ENCODE measurements around the gene ERN2. TPM values are rescaled to one million over a fixed set of nuclear protein-coding genes. Genes with fewer than 3 reads are reported as not detected.
A peak's percentile ranks its signal among the peaks of the same experiment; 100 is the strongest.

The ERN2 gene
- total RNA-seq, 1 experiment from 2014 or later, result 3.3 TPM

GRCh38 chr16:23691483-23692189 lies 21.4 kb downstream of the ERN2 start:
- in situ Hi-C loops (cut with HindIII; ENCODE audit: low sequenced_read_pairs), result no loop called here
- no peak for DNase-seq (ENCODE audit: low spot score)

GRCh38 chr16:23690771-23691482 lies 22.1 kb downstream of the ERN2 start:
- DNase-seq (ENCODE audit: low spot score), result no peak
- in situ Hi-C loops (cut with HindIII; ENCODE audit: low sequenced_read_pairs), result no loop called here

GRCh38 chr16:23689442-23690187 lies 23.4 kb downstream of the ERN2 start:
- in situ Hi-C loops (cut with HindIII; ENCODE audit: low sequenced_read_pairs), result no loop called here

GRCh38 chr16:23687034-23687808 lies 25.8 kb downstream of the ERN2 start:
- in situ Hi-C loops (cut with HindIII; ENCODE audit: low sequenced_read_pairs), result no loop called here
- no peak for DNase-seq (ENCODE audit: low spot score)

More at GRCh38 chr16:23689442-23690187, 23.4 kb downstream of the ERN2 start:
- DNase-seq (ENCODE audit: low spot score), result no peak

GRCh38 chr16:23683487-23683886 lies 29.5 kb downstream of the ERN2 start:
- in situ Hi-C loops (cut with HindIII; ENCODE audit: low sequenced_read_pairs), result no loop called here

GRCh38 chr16:23682181-23682580 lies 30.8 kb downstream of the ERN2 start:
- DNase-seq (ENCODE audit: low spot score), result no peak
- in situ Hi-C loops (cut with HindIII; ENCODE audit: low sequenced_read_pairs), result no loop called here

More at GRCh38 chr16:23683487-23683886, 29.5 kb downstream of the ERN2 start:
- DNase-seq (ENCODE audit: low spot score), result no peak

- no peak for DNase-seq (ENCODE audit: low spot score)
- in situ Hi-C loops (cut with HindIII; ENCODE audit: low sequenced_read_pairs), result no loop called here
These were observed 33.1 kb downstream of the ERN2 start for GRCh38 chr16:23679986-23680336.

GRCh38 chr16:23679274-23679985 lies 33.6 kb downstream of the ERN2 start:
- no peak for DNase-seq (ENCODE audit: low spot score)
- in situ Hi-C loops (cut with HindIII; ENCODE audit: low sequenced_read_pairs), result no loop called here

- peak; percentile 79 for DNase-seq (ENCODE audit: low spot score)
- in situ Hi-C loops (cut with HindIII; ENCODE audit: low sequenced_read_pairs), result no loop called here
These were observed 34.4 kb downstream of the ERN2 start, which contains the start of gene PLK1 for GRCh38 chr16:23678430-23679273. PLK1 (plus strand) TSS chr16:23678889; CDS start chr16:23678933, 44 bp downstream.

GRCh38 chr16:23676924-23677480 lies 36.0 kb downstream of the ERN2 start:
- in situ Hi-C loops (cut with HindIII; ENCODE audit: low sequenced_read_pairs), result no loop called here
- no peak for DNase-seq (ENCODE audit: low spot score)

- no peak for DNase-seq (ENCODE audit: low spot score)
- in situ Hi-C loops (cut with HindIII; ENCODE audit: low sequenced_read_pairs), result no loop called here
These were observed 38.9 kb downstream of the ERN2 start for GRCh38 chr16:23673971-23674614.

GRCh38 chr16:23670137-23670776 lies 42.8 kb downstream of the ERN2 start:
- in situ Hi-C loops (cut with HindIII; ENCODE audit: low sequenced_read_pairs), result no loop called here

GRCh38 chr16:23668873-23669272 lies 44.1 kb downstream of the ERN2 start:
- DNase-seq (ENCODE audit: low spot score), result peak; percentile 24
- in situ Hi-C loops (cut with HindIII; ENCODE audit: low sequenced_read_pairs), result no loop called here

More at GRCh38 chr16:23670137-23670776, 42.8 kb downstream of the ERN2 start:
- no peak for DNase-seq (ENCODE audit: low spot score)

- DNase-seq (ENCODE audit: low spot score), result no peak
- in situ Hi-C loops (cut with HindIII; ENCODE audit: low sequenced_read_pairs), result no loop called here
These were observed 44.8 kb downstream of the ERN2 start for GRCh38 chr16:23668225-23668624.

GRCh38 chr16:23667355-23667659 lies 45.7 kb downstream of the ERN2 start:
- in situ Hi-C loops (cut with HindIII; ENCODE audit: low sequenced_read_pairs), result no loop called here

GRCh38 chr16:23666571-23667354 lies 46.3 kb downstream of the ERN2 start:
- DNase-seq (ENCODE audit: low spot score), result no peak
- in situ Hi-C loops (cut with HindIII; ENCODE audit: low sequenced_read_pairs), result no loop called here

More at GRCh38 chr16:23667355-23667659, 45.7 kb downstream of the ERN2 start:
- DNase-seq (ENCODE audit: low spot score), result no peak

Measured in G401 (cell line).